ENCODE measurements around the gene CENPH. TPM values are rescaled to one million over a fixed set of nuclear protein-coding genes. Genes with fewer than 3 reads are reported as not detected.
A peak's percentile ranks its signal among the peaks of the same experiment; 100 is the strongest.

CENPH gene
- total and polyA plus RNA-seq, 12 donors, result 1.9 to 5.1 (median 2.8) TPM

DNA sequence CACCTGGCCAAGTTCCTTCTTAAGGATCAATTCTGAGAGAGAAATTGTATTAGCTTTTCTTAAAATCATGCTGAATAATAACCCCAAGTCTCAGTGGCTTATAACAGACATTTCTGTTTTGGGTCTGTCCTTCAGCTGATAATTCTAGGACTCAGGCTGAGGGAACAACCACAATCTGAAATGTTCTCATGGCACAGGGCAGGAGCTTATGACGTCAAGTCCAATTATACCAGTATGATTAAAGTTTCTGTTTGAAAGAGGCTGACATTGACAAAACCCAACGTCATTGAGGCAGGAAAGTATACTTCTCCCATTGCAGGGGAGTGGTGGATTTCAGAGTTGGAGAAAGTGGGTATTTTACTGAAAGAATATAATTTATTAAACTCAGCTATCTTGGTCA, 21.8 kb downstream of the CENPH start:
- ATAC-seq (peak in 3 of 8 donors; percentile 55 to 83 (median 79)), DNase-seq (no peak)
- intact Hi-C loops (cut with DNase I), result loop anchor here in 3 of 10 donors (10.0 kb wide), 2 partner anchors 116 to 124 kb away; partner anchors contain the start of genes SLC30A5 (in 2 of the 3) and CCDC125 (in 1 of the 3)
- Histone ChIP-seq H3K27ac (no peak overlapping the region), H3K9me3 (no peaks in the 10 kb centered on the region), H3K4me3 (no peak overlapping the region), H3K36me3 (no peaks in the 10 kb centered on the region), H3K27me3 (no peaks in the 10 kb centered on the region), H3K4me1 (no peaks in the 10 kb centered on the region)
- TF ChIP-seq, protein P1, sequence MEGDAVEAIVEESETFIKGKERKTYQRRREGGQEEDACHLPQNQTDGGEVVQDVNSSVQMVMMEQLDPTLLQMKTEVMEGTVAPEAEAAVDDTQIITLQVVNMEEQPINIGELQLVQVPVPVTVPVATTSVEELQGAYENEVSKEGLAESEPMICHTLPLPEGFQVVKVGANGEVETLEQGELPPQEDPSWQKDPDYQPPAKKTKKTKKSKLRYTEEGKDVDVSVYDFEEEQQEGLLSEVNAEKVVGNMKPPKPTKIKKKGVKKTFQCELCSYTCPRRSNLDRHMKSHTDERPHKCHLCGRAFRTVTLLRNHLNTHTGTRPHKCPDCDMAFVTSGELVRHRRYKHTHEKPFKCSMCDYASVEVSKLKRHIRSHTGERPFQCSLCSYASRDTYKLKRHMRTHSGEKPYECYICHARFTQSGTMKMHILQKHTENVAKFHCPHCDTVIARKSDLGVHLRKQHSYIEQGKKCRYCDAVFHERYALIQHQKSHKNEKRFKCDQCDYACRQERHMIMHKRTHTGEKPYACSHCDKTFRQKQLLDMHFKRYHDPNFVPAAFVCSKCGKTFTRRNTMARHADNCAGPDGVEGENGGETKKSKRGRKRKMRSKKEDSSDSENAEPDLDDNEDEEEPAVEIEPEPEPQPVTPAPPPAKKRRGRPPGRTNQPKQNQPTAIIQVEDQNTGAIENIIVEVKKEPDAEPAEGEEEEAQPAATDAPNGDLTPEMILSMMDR (IDR thresholded peaks at IDR 0.05), result no peak
- WGBS, 2 donors, result 75 to 80% methylated on average over 2 of the region's 2 CpGs

DNA sequence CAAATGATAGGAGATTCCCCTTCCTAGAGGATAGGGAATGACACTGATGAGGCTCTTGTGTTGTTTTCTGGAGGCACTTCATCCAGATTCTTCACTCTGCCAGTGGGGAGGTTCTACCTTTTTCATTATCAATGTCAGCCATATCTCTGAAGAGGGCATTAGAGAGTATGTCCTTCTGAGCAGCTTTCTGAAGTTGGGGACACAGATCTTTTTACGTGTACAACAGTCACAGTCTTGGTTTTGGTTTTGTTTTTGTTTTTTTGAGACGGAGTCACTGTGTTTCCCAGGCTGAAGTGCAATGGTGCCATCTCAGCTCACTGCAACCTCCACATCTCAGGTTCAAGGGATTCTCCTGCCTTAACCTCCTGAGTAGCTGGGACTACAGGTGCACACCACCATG, 22.6 kb downstream of the CENPH start:
- intact Hi-C loops (cut with DNase I), result loop anchor here in 3 of 10 donors (10.0 kb wide), 2 partner anchors 117 to 123 kb away; partner anchors contain the start of genes SLC30A5 (in 2 of the 3) and CCDC125 (in 1 of the 3)
- ATAC-seq, result no peak

DNA sequence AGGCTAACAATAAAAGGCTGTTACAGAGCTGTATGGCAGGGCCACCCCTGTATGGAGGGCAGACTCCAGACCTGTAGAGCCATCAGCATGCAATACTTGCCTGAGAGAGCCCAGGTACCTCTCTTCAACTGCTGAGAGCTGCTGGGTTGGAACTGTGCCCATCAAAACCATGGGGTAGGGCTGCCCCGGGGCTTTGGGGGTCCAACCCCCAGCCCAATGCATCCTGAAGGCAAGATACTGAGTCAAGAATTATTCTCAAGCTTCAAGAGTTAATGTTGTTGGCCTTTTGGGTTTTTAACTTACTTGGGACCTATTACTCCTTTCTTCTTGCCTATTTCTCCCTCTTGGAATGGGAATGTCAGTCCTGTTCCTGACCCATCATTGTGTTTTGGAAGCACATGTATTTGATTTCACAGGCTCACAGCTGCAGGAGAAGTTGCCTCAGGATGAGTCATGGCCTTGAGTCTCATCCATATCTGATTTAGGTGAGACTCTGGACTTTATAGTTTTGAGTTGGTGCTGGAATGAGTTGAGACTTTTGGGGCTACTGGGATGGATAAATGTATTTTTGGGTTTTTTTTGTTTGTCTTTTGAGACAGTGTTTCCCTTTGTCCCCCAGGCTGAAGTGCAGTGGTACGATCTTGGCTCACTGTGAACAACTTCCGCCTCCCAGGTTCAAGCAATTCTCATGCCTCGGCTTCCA, 24.3 kb downstream of the CENPH start:
- ATAC-seq (no peak), DNase-seq (no peak)
- 93 to 96% methylated on average over 4 of the region's 4 CpGs for WGBS, 2 donors
- H3K4me3 ChIP-seq, result no peak overlapping the region
- no peaks in the 10 kb centered on the region for H3K36me3 ChIP-seq
- H3K9me3 ChIP-seq, result no peaks in the 10 kb centered on the region
- intact Hi-C loops (cut with DNase I), result loop anchor here in 3 of 10 donors (10.0 kb wide), 2 partner anchors 119 to 121 kb away; partner anchors contain the start of genes SLC30A5 (in 2 of the 3) and CCDC125 (in 1 of the 3)
- TF ChIP-seq, protein P1 (IDR thresholded peaks at IDR 0.05), result no peak
- peaks cover 0 to 8% (median 3%) of the 10 kb centered on the region in 9 donors for H3K4me1 ChIP-seq
- H3K27ac ChIP-seq, result no peak overlapping the region
- no peaks in the 10 kb centered on the region for H3K27me3 ChIP-seq

More for the DNA sequence above, 22.6 kb downstream of the CENPH start:
- no peak for DNase-seq
- Histone ChIP-seq H3K27ac (no peak overlapping the region), H3K4me1 (peaks cover 0 to 2% (median 0%) of the 10 kb centered on the region in 9 donors), H3K9me3 (no peaks in the 10 kb centered on the region), H3K27me3 (no peaks in the 10 kb centered on the region), H3K36me3 (no peaks in the 10 kb centered on the region), H3K4me3 (no peak overlapping the region)
- 88 to 90% methylated on average over 2 of the region's 2 CpGs for WGBS, 2 donors
- TF ChIP-seq, protein P1 (IDR thresholded peaks at IDR 0.05), result no peak

DNA sequence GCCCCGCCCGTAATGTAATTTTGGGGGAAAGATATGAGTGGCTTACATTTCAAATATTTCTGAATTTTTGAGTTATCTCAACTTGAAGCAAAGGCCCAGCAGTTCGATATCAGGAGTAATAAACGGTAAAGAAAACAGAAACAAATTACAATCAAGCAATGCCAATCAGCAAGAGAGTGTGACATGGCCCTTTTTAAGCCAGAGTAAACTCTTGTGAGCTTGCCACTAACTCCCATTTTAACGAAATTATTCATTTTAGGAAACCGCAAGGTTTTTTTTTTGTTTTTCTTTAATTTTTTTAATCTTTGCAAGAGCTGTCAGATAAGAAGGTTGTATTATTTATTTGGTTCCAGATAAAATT, 27.7 kb downstream of the CENPH start:
- 54 to 55% methylated on average over 6 of the region's 6 CpGs for WGBS, 2 donors
- Histone ChIP-seq H3K36me3 (no peaks in the 10 kb centered on the region), H3K4me3 (peak overlapping the region in 9 of 10 donors; percentile 75 to 100 (median 90)), H3K9me3 (no peaks in the 10 kb centered on the region), H3K27ac (peak overlapping the region in 5 of 10 donors; percentile 97 to 99 (median 99)), H3K4me1 (peaks cover 3 to 33% (median 13%) of the 10 kb centered on the region in 9 donors), H3K27me3 (no peaks in the 10 kb centered on the region)
- ATAC-seq (no peak), DNase-seq (no peak)
- intact Hi-C loops (cut with DNase I), result loop anchor here in 3 of 10 donors (1.0 to 10.0 kb wide), 3 partner anchors 17 to 122 kb away; partner anchors contain the start of genes SLC30A5 (in 2 of the 3), CCDC125 (in 1 of the 3) and CDK7 (in 1 of the 3)
- TF ChIP-seq, protein P1 (IDR thresholded peaks at IDR 0.05), result no peak
